ENCODE data around the gene LBHD2. TPM values are rescaled to one million over a fixed set of nuclear protein-coding genes. Genes with fewer than 3 reads are reported as not detected.

LBHD2 gene
- polyA plus RNA-seq, 1 donor from 2014 or later, result not detected

DNA sequence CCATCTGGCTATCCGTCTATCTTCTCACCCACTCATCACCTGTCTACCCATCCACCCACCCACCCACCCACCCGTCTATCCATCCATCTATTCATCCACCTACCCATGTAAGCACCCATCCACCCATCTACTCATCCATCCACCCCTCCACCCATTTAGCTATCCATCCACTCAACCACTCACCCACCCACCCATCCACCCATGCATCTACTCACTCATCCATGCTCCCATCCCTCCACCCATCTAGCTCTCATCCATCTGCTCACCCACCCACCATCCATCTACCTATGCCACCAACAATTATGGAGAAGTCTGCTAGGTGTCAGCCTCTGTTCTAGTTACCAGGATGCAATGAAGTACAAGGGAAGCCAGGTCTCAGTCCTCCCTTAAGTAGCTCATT is 50.4 kb downstream of the LBHD2 start:
- H3K4me3 ChIP-seq (ENCODE audit: low read length), result no peak overlapping the region
- H3K79me2 ChIP-seq (replicated peaks; ENCODE audit: insufficient read depth, low read length), result no peaks in the 10 kb centered on the region
- H3K9me3 ChIP-seq (ENCODE audit: low read length), result no peaks in the 10 kb centered on the region
- no peak overlapping the region for H3K27ac ChIP-seq (ENCODE audit: low read length)
- H4K20me1 ChIP-seq (ENCODE audit: insufficient read depth), result no peaks in the 10 kb centered on the region
- no peak overlapping the region for H2AFZ ChIP-seq (ENCODE audit: low read depth, low read length)
- H3K36me3 ChIP-seq (ENCODE audit: insufficient read depth, low read length), result no peaks in the 10 kb centered on the region
- H3K27me3 ChIP-seq (ENCODE audit: insufficient read depth, low read depth, low read length), result no peaks in the 10 kb centered on the region
- no peak for TF ChIP-seq TAF1 (IDR thresholded peaks at IDR 0.05; ENCODE audit: low read depth)
- no peak for TF ChIP-seq POLR2AphosphoS5 (IDR thresholded peaks at IDR 0.05)
- no peak for TF ChIP-seq EP300 (conservative IDR thresholded peaks at IDR 0.05; ENCODE audit: poor library complexity, severe bottlenecking)
- TF ChIP-seq, protein P1, sequence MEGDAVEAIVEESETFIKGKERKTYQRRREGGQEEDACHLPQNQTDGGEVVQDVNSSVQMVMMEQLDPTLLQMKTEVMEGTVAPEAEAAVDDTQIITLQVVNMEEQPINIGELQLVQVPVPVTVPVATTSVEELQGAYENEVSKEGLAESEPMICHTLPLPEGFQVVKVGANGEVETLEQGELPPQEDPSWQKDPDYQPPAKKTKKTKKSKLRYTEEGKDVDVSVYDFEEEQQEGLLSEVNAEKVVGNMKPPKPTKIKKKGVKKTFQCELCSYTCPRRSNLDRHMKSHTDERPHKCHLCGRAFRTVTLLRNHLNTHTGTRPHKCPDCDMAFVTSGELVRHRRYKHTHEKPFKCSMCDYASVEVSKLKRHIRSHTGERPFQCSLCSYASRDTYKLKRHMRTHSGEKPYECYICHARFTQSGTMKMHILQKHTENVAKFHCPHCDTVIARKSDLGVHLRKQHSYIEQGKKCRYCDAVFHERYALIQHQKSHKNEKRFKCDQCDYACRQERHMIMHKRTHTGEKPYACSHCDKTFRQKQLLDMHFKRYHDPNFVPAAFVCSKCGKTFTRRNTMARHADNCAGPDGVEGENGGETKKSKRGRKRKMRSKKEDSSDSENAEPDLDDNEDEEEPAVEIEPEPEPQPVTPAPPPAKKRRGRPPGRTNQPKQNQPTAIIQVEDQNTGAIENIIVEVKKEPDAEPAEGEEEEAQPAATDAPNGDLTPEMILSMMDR (IDR thresholded peaks at IDR 0.05; ENCODE audit: poor library complexity, severe bottlenecking), result no peak
- TF ChIP-seq SMC3 (conservative IDR thresholded peaks at IDR 0.05; ENCODE audit: poor library complexity), result no peak
- TF ChIP-seq RAD21 (conservative IDR thresholded peaks at IDR 0.05), result no peak
- no peak for TF ChIP-seq REST (IDR thresholded peaks at IDR 0.05; ENCODE audit: borderline replicate concordance)
- no peak for TF ChIP-seq MXI1 (conservative IDR thresholded peaks at IDR 0.05; ENCODE audit: poor library complexity, severe bottlenecking)
- no peak for TF ChIP-seq EZH2 (IDR thresholded peaks at IDR 0.05; ENCODE audit: borderline replicate concordance, insufficient read depth, low read length, poor library complexity, severe bottlenecking)
- H3K4me2 ChIP-seq (ENCODE audit: low read length), result no peak overlapping the region
- no peak overlapping the region for H3K9ac ChIP-seq (ENCODE audit: low read length)
- no peaks in the 10 kb centered on the region for H3F3A ChIP-seq (ENCODE audit: insufficient read depth, low read length, poor library complexity, severe bottlenecking)
- H3K9me2 ChIP-seq (ENCODE audit: insufficient read depth, low read length), result no peaks in the 10 kb centered on the region

DNA sequence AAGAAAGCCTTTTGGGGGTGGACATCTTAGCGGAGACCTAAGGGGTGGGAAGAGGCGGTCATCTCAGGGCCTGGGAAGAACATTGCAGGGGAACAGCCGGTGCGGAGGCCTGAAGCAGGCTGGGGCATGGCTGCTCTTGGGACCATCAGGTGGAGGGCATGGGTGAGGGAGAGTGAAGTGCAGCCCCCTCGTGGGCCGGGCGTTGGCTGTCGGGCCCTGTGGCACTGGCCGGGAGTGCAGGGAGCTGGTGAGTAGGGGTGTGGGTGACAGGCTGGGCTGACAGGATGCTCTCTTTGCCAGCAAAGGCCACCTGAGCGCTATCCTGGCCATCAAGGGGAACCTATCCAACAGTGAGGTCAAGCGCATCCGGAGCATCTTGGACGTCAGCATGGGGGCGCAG is 50.9 kb downstream of the LBHD2 start:
- no peaks in the 10 kb centered on the region for H3K79me2 ChIP-seq (replicated peaks; ENCODE audit: insufficient read depth, low read length)
- no peaks in the 10 kb centered on the region for H3K36me3 ChIP-seq (ENCODE audit: insufficient read depth, low read length)
- H3F3A ChIP-seq (ENCODE audit: insufficient read depth, low read length, poor library complexity, severe bottlenecking), result no peaks in the 10 kb centered on the region

More for the DNA sequence above, 50.9 kb downstream of the LBHD2 start:
- Histone ChIP-seq H3K9me3 (ENCODE audit: low read length) (no peaks in the 10 kb centered on the region), H4K20me1 (ENCODE audit: insufficient read depth) (no peaks in the 10 kb centered on the region), H3K4me3 (ENCODE audit: low read length) (no peak overlapping the region), H3K4me2 (ENCODE audit: low read length) (no peak overlapping the region), H3K27me3 (ENCODE audit: insufficient read depth, low read depth, low read length) (no peaks in the 10 kb centered on the region), H3K9ac (ENCODE audit: low read length) (no peak overlapping the region), H3K27ac (ENCODE audit: low read length) (no peak overlapping the region), H2AFZ (ENCODE audit: low read depth, low read length) (no peak overlapping the region), H3K9me2 (ENCODE audit: insufficient read depth, low read length) (no peaks in the 10 kb centered on the region)
- TF ChIP-seq RAD21 (conservative IDR thresholded peaks at IDR 0.05) (no peak), EZH2 (IDR thresholded peaks at IDR 0.05; ENCODE audit: borderline replicate concordance, insufficient read depth, low read length, poor library complexity, severe bottlenecking) (no peak), POLR2AphosphoS5 (IDR thresholded peaks at IDR 0.05) (no peak), EP300 (conservative IDR thresholded peaks at IDR 0.05; ENCODE audit: poor library complexity, severe bottlenecking) (no peak), SMC3 (conservative IDR thresholded peaks at IDR 0.05; ENCODE audit: poor library complexity) (no peak), MXI1 (conservative IDR thresholded peaks at IDR 0.05; ENCODE audit: poor library complexity, severe bottlenecking) (no peak), REST (IDR thresholded peaks at IDR 0.05; ENCODE audit: borderline replicate concordance) (no peak), TAF1 (IDR thresholded peaks at IDR 0.05; ENCODE audit: low read depth) (no peak)
- TF ChIP-seq, protein P1 (IDR thresholded peaks at IDR 0.05; ENCODE audit: poor library complexity, severe bottlenecking), result no peak

Measured in neural cell (in vitro differentiated cells).